H1 (cell line): ENCODE data around the gene PTPN2.

Experiments
- ASH2L ChIP-seq: fragments of 200-600, 300-600 bp; sonication (generic); IDR thresholded peaks from one replicate; pipeline ENCODE4 v1.7.1; 2017; ENCODE audit warnings: low read length
- BACH1 ChIP-seq: IDR thresholded peaks from 2 replicates; pipeline ENCODE4 v1.6.1; 2012; ENCODE audit warnings: low read length, improper control_type of control experiment
- BCL11A ChIP-seq, 2 experiments: IDR thresholded peaks; one replicate each; pipeline ENCODE4 v1.6.1; 2011; ENCODE audit warnings: low read depth in 2 of 2, low read length in 2 of 2, mild to moderate bottlenecking in 2 of 2
- CEBPB ChIP-seq: IDR thresholded peaks from 2 replicates; pipeline ENCODE4 v1.6.1; 2012; ENCODE audit warnings: low read depth, low read length
- CTCF ChIP-seq, 3 experiments: IDR thresholded peaks; 1 replicate in 2 of 3; 2 replicates in 1 of 3; pipeline versions ENCODE4 v1.5.1 to v1.6.1; 2011; ENCODE audit warnings: low read length in 3 of 3, mild to moderate bottlenecking in 3 of 3, inconsistent platforms in 2 of 3, low read depth in 1 of 3, moderate library complexity in 1 of 3; ENCODE audit not compliant: insufficient read depth in 1 of 3; ENCODE audit errors: control extremely low read depth in 1 of 3
- EP300 ChIP-seq, 2 experiments: IDR thresholded peaks; 1 replicate in 1 of 2; 2 replicates in 1 of 2; pipeline ENCODE4 v1.6.1; 2011 to 2012; ENCODE audit warnings: low read depth in 2 of 2, low read length in 2 of 2, mild to moderate bottlenecking in 2 of 2, borderline replicate concordance in 1 of 2, inconsistent platforms in 1 of 2, moderate library complexity in 1 of 2
- FOSL1 ChIP-seq: IDR thresholded peaks from 2 replicates; pipeline ENCODE4 v1.6.1; 2011; ENCODE audit warnings: mild to moderate bottlenecking, low read depth, low read length, moderate library complexity; ENCODE audit not compliant: insufficient read depth
- GABPA ChIP-seq: IDR thresholded peaks from 2 replicates; pipeline ENCODE4 v1.6.1; 2011; ENCODE audit warnings: mild to moderate bottlenecking, low read length, moderate library complexity, borderline replicate concordance; ENCODE audit not compliant: insufficient read depth
- RAD21 ChIP-seq, 2 experiments: IDR thresholded peaks in 1 of 2; conservative IDR thresholded peaks in 1 of 2; 2 replicates each; pipeline ENCODE4 v1.6.1; 2011; ENCODE audit warnings: low read depth in 2 of 2, low read length in 2 of 2, improper control_type of control experiment in 1 of 2, inconsistent platforms in 1 of 2, mild to moderate bottlenecking in 1 of 2, moderate library complexity in 1 of 2
- RBBP5 ChIP-seq: IDR thresholded peaks from 2 replicates; pipeline ENCODE4 v1.7.1; 2012; ENCODE audit warnings: low read depth, mild to moderate bottlenecking, inconsistent platforms, low read length, moderate library complexity, borderline replicate concordance
- TAF1 ChIP-seq: IDR thresholded peaks from 2 replicates; pipeline ENCODE4 v1.6.1; 2011; ENCODE audit warnings: mild to moderate bottlenecking, low read depth, low read length
- TAF7 ChIP-seq: optimal IDR thresholded peaks from 2 replicates; pipeline ENCODE3; 2011; ENCODE audit warnings: low read depth, mild to moderate bottlenecking, inconsistent platforms, low read length, moderate library complexity, borderline replicate concordance
- ZNF274 ChIP-seq: IDR thresholded peaks from 2 replicates; pipeline ENCODE4 v1.7.0; 2012; ENCODE audit warnings: low read length, borderline replicate concordance; ENCODE audit errors: extremely low read depth

GRCh38 chr18:12770469-12771219 is 113.4 kb downstream of the PTPN2 start:
- TF ChIP-seq TAF7 = no peak
- no peak for TF ChIP-seq GABPA
- TF ChIP-seq RAD21 (IDR thresholded peaks at IDR 0.05 in 1 of 2, conservative IDR thresholded peaks at IDR 0.05 in 1 of 2; ENCODE audit: low read depth in 2 of 2, low read length in 2 of 2) = no peak
- no peak for TF ChIP-seq CTCF (IDR thresholded peaks at IDR 0.05; ENCODE audit: control extremely low read depth in 1 of 3, insufficient read depth in 1 of 3, low read depth in 1 of 3, low read length in 3 of 3)
- no peak for TF ChIP-seq TAF1
- no peak for TF ChIP-seq RBBP5
- TF ChIP-seq EP300 (IDR thresholded peaks at IDR 0.05; ENCODE audit: borderline replicate concordance in 1 of 2, low read depth in 2 of 2, low read length in 2 of 2) = no peak
- TF ChIP-seq CEBPB = no peak
- no peak for TF ChIP-seq FOSL1
- TF ChIP-seq ASH2L = no peak
- TF ChIP-seq ZNF274 = no peak
- no peak for TF ChIP-seq BCL11A (IDR thresholded peaks at IDR 0.05; ENCODE audit: low read depth in 2 of 2, low read length in 2 of 2)
- no peak for TF ChIP-seq BACH1
